Measurements from ENCODE around the gene FGF22. TPM values are rescaled to one million over a fixed set of nuclear protein-coding genes. Genes with fewer than 3 reads are reported as not detected.

FGF22 gene
- total RNA-seq, 4 donors from 2014 or later = 0.30 to 9.0 (median 3.4) TPM

DNA sequence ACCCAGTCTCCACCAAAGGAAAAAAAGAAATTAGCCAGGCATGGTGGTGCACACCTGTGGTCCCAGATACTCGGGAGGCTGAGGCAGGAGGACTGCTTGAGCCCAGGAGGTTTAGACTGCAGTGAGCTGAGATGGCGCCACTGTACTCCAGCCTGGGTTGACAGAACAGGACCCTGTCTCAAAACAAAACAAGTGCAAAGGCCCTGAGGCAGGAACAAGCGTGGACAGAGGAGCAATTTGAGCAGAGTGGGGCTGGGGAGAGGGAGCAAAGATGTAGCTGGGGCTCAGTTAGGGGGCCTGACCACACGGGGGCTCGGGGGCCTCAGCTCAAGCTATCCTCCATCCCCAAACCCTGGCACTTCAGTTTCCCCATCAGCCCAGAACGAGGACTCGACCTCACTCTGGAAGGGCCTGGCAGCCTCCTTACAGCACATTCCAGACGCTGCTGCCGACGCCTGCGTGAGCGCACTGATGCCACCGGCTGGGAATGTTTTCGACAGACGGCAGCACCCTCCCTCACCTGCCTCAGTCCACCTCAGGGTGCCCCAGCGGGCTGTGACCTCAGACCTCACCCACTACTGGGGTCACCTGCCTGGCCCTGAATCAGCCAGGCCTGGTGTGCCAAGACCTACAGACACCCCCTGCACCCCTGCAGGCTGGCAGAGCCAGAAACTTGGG, 4.6 kb upstream of the FGF22 start:
- Histone ChIP-seq H3K4me3 (no peak overlapping the region), H3K27ac (no peak overlapping the region), H3K27me3 (no peaks in the 10 kb centered on the region), H3K36me3 (peaks cover 0 to 12% (median 0%) of the 10 kb centered on the region in 3 donors), H3K4me1 (peaks cover 0 to 48% (median 27%) of the 10 kb centered on the region in 4 donors), H3K9me3 (no peaks in the 10 kb centered on the region)
- no peak for DNase-seq (ENCODE audit: low spot score in 2 of 2)
- TF ChIP-seq, protein P1, sequence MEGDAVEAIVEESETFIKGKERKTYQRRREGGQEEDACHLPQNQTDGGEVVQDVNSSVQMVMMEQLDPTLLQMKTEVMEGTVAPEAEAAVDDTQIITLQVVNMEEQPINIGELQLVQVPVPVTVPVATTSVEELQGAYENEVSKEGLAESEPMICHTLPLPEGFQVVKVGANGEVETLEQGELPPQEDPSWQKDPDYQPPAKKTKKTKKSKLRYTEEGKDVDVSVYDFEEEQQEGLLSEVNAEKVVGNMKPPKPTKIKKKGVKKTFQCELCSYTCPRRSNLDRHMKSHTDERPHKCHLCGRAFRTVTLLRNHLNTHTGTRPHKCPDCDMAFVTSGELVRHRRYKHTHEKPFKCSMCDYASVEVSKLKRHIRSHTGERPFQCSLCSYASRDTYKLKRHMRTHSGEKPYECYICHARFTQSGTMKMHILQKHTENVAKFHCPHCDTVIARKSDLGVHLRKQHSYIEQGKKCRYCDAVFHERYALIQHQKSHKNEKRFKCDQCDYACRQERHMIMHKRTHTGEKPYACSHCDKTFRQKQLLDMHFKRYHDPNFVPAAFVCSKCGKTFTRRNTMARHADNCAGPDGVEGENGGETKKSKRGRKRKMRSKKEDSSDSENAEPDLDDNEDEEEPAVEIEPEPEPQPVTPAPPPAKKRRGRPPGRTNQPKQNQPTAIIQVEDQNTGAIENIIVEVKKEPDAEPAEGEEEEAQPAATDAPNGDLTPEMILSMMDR (IDR thresholded peaks at IDR 0.05) = no peak
- WGBS, 2 donors = 85% methylated on average over 6 to 16 of the region's 16 CpGs

DNA sequence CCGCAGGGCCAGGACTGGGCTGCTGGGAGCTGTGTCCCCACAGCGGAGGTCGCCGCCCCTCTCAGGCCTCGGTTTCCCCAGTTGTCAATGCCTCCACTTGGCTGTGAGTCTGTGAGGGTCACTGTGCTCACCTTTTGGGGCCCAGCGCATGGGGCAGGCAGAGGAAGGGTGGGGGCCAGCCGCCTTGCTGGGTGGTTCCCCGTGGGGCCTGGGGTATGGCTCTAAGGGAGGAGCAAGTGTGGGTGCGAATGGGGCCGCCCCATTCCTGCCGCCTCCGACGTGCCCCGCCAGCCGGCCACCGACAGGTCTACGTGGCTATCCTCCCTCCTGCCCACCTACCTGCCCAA, 800 bp upstream of the FGF22 start:
- 45 to 71% methylated on average over 15 to 16 of the region's 17 CpGs for WGBS, 2 donors
- Histone ChIP-seq H3K4me3 (peak overlapping the region; percentile 27 to 61 (median 47)), H3K36me3 (peaks cover 0 to 8% (median 0%) of the 10 kb centered on the region in 3 donors), H3K27me3 (no peaks in the 10 kb centered on the region), H3K4me1 (peaks cover 0 to 26% (median 18%) of the 10 kb centered on the region in 4 donors), H3K9me3 (no peaks in the 10 kb centered on the region), H3K27ac (peak overlapping the region; percentile 5 to 88 (median 36))
- DNase-seq (ENCODE audit: low spot score in 2 of 2) = no peak
- no peak for TF ChIP-seq POLR2A (IDR thresholded peaks at IDR 0.05)
- TF ChIP-seq, protein P1 (IDR thresholded peaks at IDR 0.05) = no peak
- TF ChIP-seq EP300 (IDR thresholded peaks at IDR 0.05) = no peak

DNA sequence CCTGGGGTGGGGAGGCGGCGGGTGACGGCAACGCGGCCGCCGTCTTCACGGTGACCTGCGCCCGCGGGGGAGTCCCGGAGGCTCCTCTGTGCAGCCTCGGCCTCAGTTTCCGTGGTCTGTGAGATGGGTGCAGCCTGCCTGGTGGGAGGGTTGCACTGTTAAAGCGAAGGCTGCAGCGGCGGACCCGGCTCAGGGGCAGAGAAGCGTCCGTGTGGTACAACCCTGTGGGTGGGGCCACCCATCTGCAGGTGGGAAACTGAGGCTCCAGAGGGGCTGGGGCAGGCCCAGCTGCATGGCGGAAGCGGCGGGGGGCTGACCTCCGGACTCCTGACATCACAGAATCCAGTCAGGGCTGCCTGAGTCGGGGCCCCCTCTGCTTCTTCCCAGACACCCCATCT, 481 bp downstream of the FGF22 start:
- Histone ChIP-seq H3K27ac (peak overlapping the region; percentile 61 to 88 (median 68)), H3K4me3 (peak overlapping the region; percentile 15 to 61 (median 46)), H3K4me1 (peaks cover 0 to 16% (median 10%) of the 10 kb centered on the region in 4 donors), H3K9me3 (no peaks in the 10 kb centered on the region), H3K27me3 (no peaks in the 10 kb centered on the region), H3K36me3 (peaks cover 0 to 20% (median 0%) of the 10 kb centered on the region in 3 donors)
- WGBS, 2 donors = 42 to 59% methylated on average over 9 to 16 of the region's 25 CpGs
- TF ChIP-seq POLR2A (IDR thresholded peaks at IDR 0.05) = no peak
- TF ChIP-seq, protein P1 (IDR thresholded peaks at IDR 0.05) = no peak
- no peak for DNase-seq (ENCODE audit: low spot score in 2 of 2)

DNA sequence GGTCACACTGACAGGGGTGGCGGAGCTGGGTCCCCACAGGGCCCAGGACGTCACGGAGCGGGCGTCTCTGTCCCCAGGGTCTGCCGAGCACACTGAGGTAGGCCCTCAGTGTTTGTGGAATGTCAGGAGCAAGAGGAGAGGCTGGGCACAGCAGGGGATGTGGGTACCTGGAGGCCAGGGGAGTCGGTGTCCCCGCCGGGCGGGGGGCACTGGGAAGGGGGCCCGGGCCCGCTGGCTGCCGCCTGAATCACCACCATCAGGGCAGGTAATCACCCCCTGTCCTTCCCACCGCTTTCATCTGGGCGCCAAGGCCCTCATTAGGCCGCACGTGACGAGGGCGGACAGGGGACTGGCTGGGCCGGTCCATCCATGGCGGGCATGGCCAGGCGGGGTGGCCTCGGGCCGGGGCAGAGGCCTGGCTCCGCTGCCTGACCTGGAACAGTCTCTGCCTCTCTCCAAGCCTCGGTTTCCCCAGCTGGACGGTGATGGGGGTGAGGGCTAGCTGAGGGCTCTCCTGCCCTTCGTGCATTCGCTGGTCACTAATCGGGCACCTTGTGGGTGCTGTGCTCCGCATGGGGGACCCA, 1.0 kb downstream of the FGF22 start:
- Histone ChIP-seq H3K27ac (peak overlapping the region in 3 of 4 donors; percentile 61 to 88 (median 75)), H3K36me3 (peaks cover 0 to 26% (median 0%) of the 10 kb centered on the region in 3 donors), H3K9me3 (no peaks in the 10 kb centered on the region), H3K4me3 (peak overlapping the region in 1 of 4 donors; percentile 61), H3K4me1 (peaks cover 0 to 16% (median 10%) of the 10 kb centered on the region in 4 donors), H3K27me3 (no peaks in the 10 kb centered on the region)
- no peak for DNase-seq (ENCODE audit: low spot score in 2 of 2)
- 89 to 90% methylated on average over 15 to 27 of the region's 31 CpGs for WGBS, 2 donors
- TF ChIP-seq EP300 (IDR thresholded peaks at IDR 0.05) = no peak
- no peak for TF ChIP-seq POLR2A (IDR thresholded peaks at IDR 0.05)
- TF ChIP-seq, protein P1 (IDR thresholded peaks at IDR 0.05) = no peak

DNA sequence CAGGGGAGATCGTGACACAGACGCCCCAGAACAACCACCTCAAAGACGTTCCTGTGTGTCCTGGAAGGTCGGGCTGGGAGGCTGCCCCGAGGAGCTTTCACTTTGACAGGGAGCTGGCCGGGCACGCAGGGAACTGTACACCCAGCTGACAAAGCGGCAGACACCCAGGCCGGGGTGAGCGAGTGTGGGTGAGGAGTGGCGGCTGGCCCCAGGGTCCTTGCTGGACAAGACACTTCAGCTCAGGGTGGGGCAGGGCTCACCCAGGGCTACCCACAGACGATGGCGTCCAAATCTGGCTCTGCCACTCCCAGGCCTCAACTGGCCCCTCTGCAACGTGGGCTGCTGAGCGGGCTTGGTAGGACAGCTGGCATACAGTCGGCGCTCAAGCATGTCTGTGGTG, 2.0 kb downstream of the FGF22 start:
- Histone ChIP-seq H3K4me3 (no peak overlapping the region), H3K27me3 (no peaks in the 10 kb centered on the region), H3K36me3 (peaks cover 0 to 36% (median 3%) of the 10 kb centered on the region in 3 donors), H3K4me1 (peaks cover 0 to 16% (median 10%) of the 10 kb centered on the region in 4 donors), H3K9me3 (no peaks in the 10 kb centered on the region), H3K27ac (peak overlapping the region in 1 of 4 donors; percentile 37)
- no peak for TF ChIP-seq EP300 (IDR thresholded peaks at IDR 0.05)
- TF ChIP-seq POLR2A (IDR thresholded peaks at IDR 0.05) = no peak
- TF ChIP-seq, protein P1 (IDR thresholded peaks at IDR 0.05) = no peak
- DNase-seq (ENCODE audit: low spot score in 2 of 2) = no peak
- 74 to 80% methylated on average over 15 to 17 of the region's 17 CpGs for WGBS, 2 donors

Measured in tibial nerve (tissue), 4 donors.